SK-N-SH treated with all-trans-retinoic acid at 6 μM for 48 hours (cell line): ENCODE results near the gene DES.

Experiments
- ATAC-seq: fragments of 200-7000 bp; cut with Tn5 transposase; 3 replicates; pipeline ENCODE4 v1.9.1; 2020; ENCODE audit warnings: mild to moderate bottlenecking, moderate library complexity
- ARNTL ChIP-seq: fragments of 450-650 bp; formaldehyde crosslinking; IDR thresholded peaks from 2 replicates; pipeline ENCODE4 v1.5.0; 2020; ENCODE audit warnings: low read depth, mild to moderate bottlenecking, moderate library complexity, borderline replicate concordance
- BACH2 ChIP-seq: fragments of 250-450 bp; sonication (Bioruptor Pico); IDR thresholded peaks from 2 replicates; pipeline ENCODE4 v1.9.0; 2021; ENCODE audit warnings: mild to moderate bottlenecking, borderline replicate concordance
- CREB5 ChIP-seq: fragments of 250-450 bp; sonication (Bioruptor Pico); IDR thresholded peaks from 2 replicates; pipeline ENCODE4 v1.5.1; 2020; ENCODE audit warnings: low read depth, mild to moderate bottlenecking, moderate library complexity
- CSDC2 ChIP-seq: fragments of 250-450 bp; sonication (Bioruptor Pico); IDR thresholded peaks from 2 replicates; pipeline ENCODE4 v1.5.0; 2020; ENCODE audit warnings: mild to moderate bottlenecking, moderate library complexity
- ESRRG ChIP-seq: fragments of 250-450 bp; sonication (Bioruptor Pico); IDR thresholded peaks from 2 replicates; pipeline ENCODE4 v1.6.1; 2021; ENCODE audit warnings: mild to moderate bottlenecking
- GLIS3 ChIP-seq: fragments of 250-450 bp; sonication (Bioruptor Pico); IDR thresholded peaks from 2 replicates; pipeline ENCODE4 v1.5.0; 2020; ENCODE audit warnings: mild to moderate bottlenecking, moderate library complexity
- ISL1 ChIP-seq: fragments of 250-450 bp; sonication (Bioruptor Pico); IDR thresholded peaks from 2 replicates; pipeline ENCODE4 v2.1.2; 2022; ENCODE audit warnings: mild to moderate bottlenecking, moderate library complexity
- OSR1 ChIP-seq: fragments of 250-450 bp; sonication (Bioruptor Pico); IDR thresholded peaks from 2 replicates; pipeline ENCODE4 v1.8.0; 2022; ENCODE audit warnings: moderate library complexity, mild to moderate bottlenecking, inconsistent platforms
- PPARA ChIP-seq: fragments of 250-450 bp; sonication (Bioruptor Pico); IDR thresholded peaks from 2 replicates; pipeline ENCODE4 v1.5.0; 2020; ENCODE audit warnings: mild to moderate bottlenecking, borderline replicate concordance
- RARB ChIP-seq: fragments of 250-450 bp; sonication (Bioruptor Pico); IDR thresholded peaks from 2 replicates; pipeline ENCODE4 v1.8.0; 2021; ENCODE audit warnings: mild to moderate bottlenecking, moderate library complexity
- SNAI2 ChIP-seq: fragments of 250-450 bp; sonication (Bioruptor Pico); IDR thresholded peaks from 2 replicates; pipeline ENCODE4 v1.5.0; 2020; ENCODE audit warnings: mild to moderate bottlenecking, moderate library complexity
- TCF4 ChIP-seq: fragments of 250-450 bp; sonication (Bioruptor Pico); IDR thresholded peaks from 2 replicates; pipeline ENCODE4 v1.8.0; 2021; ENCODE audit warnings: mild to moderate bottlenecking, moderate library complexity, borderline replicate concordance
- TOX ChIP-seq: fragments of 250-450 bp; sonication (Bioruptor Pico); IDR thresholded peaks from 2 replicates; pipeline ENCODE4 v1.8.0; 2021; ENCODE audit warnings: mild to moderate bottlenecking, moderate library complexity, borderline replicate concordance
- TSHZ2 ChIP-seq: fragments of 250-450 bp; sonication (Bioruptor Pico); IDR thresholded peaks from 2 replicates; pipeline ENCODE4 v1.5.0; 2020; ENCODE audit warnings: mild to moderate bottlenecking, moderate library complexity
- ZC3H10 ChIP-seq: fragments of 250-450 bp; sonication (Bioruptor Pico); IDR thresholded peaks from 2 replicates; pipeline ENCODE4 v1.5.1; 2021; ENCODE audit warnings: mild to moderate bottlenecking, moderate library complexity
- ZFP3 ChIP-seq: fragments of 250-450 bp; sonication (Bioruptor Pico); IDR thresholded peaks from 2 replicates; pipeline ENCODE4 v1.5.0; 2020; ENCODE audit warnings: mild to moderate bottlenecking, moderate library complexity
- ZFP30 ChIP-seq: fragments of 450-650 bp; formaldehyde crosslinking; IDR thresholded peaks from 2 replicates; pipeline ENCODE4 v1.5.0; 2022; ENCODE audit warnings: mild to moderate bottlenecking, moderate library complexity
- ZNF565 ChIP-seq: fragments of 450-650 bp; formaldehyde crosslinking; conservative IDR thresholded peaks from 2 replicates; pipeline ENCODE4 v1.5.0; 2020; ENCODE audit warnings: low read depth, mild to moderate bottlenecking, moderate library complexity
- ZNF70 ChIP-seq: fragments of 450-650 bp; formaldehyde crosslinking; IDR thresholded peaks from 2 replicates; pipeline ENCODE4 v1.5.0; 2020; ENCODE audit warnings: mild to moderate bottlenecking, moderate library complexity
- ZNF8 ChIP-seq: fragments of 450-650 bp; formaldehyde crosslinking; IDR thresholded peaks from 2 replicates; pipeline ENCODE4 v1.5.0; 2020; ENCODE audit warnings: mild to moderate bottlenecking, moderate library complexity
- TF ChIP-seq, protein P1 (sequence below): fragments of 250-450 bp; sonication (Bioruptor Pico); IDR thresholded peaks from 2 replicates; pipeline ENCODE4 v1.8.0; 2021; ENCODE audit warnings: low read depth, mild to moderate bottlenecking, moderate library complexity, borderline replicate concordance
- TF ChIP-seq, protein P2 (sequence below): fragments of 250-450 bp; sonication (Bioruptor Pico); IDR thresholded peaks from 2 replicates; pipeline ENCODE4 v1.5.1; 2021; ENCODE audit warnings: mild to moderate bottlenecking, moderate library complexity

DES gene

DNA sequence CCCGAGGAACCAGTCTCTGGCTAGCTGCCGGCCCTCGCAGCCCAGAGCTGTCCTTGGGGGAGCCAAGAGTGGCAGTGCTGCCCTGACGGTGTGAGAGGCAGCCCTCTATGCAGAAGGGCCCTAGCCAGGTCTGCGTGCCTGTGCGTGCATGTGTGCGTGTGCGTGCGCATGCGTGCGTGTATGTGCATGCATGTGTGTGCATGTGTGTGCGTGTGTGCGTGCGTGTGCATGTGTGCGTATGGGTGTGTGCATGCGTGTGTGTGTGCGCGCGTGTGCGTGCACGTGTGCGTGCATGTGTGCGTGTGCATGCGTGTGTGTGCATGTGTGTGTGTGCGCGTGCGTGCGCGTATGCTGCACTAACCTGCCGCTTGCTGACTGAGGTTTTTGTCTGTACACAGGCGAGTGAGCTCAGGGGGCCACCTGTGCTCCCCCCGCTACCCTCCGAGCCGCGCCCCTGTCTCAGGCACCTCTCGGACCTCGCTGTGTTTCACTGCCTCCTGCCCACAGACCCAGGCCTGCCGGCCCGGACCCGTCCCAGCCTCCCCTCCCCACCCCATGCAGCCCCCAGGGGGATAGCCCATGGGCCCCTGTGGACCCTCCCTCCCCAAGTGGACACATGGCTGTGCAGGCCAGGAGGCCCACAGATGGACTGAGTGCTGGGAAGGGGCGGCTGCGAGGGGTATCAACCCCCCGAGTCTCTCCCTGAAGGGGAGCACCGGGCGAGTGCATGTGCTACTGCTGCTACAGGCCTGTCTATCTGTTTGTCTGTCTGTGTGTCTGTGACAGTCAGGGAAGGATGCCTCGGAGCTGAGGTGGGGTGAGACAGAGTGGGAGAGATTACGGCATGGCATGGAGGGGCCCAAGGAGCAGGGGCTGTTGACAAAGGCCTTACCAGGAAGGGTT lies 47.7 kb downstream of the DES start:
- TF ChIP-seq, protein P1, sequence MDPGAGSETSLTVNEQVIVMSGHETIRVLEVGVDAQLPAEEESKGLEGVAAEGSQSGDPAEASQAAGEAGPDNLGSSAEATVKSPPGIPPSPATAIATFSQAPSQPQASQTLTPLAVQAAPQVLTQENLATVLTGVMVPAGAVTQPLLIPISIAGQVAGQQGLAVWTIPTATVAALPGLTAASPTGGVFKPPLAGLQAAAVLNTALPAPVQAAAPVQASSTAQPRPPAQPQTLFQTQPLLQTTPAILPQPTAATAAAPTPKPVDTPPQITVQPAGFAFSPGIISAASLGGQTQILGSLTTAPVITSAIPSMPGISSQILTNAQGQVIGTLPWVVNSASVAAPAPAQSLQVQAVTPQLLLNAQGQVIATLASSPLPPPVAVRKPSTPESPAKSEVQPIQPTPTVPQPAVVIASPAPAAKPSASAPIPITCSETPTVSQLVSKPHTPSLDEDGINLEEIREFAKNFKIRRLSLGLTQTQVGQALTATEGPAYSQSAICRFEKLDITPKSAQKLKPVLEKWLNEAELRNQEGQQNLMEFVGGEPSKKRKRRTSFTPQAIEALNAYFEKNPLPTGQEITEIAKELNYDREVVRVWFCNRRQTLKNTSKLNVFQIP (CRISPR knock-in tag) = no peak
- no peak for ATAC-seq

- TF ChIP-seq ZFP30 (CRISPR knock-in tag) (no peak), TOX (CRISPR knock-in tag) (no peak), PPARA (CRISPR knock-in tag) (no peak), ISL1 (CRISPR knock-in tag) (no peak), SNAI2 (CRISPR knock-in tag) (no peak), CSDC2 (no peak), OSR1 (CRISPR knock-in tag) (no peak), ZC3H10 (no peak), TSHZ2 (CRISPR knock-in tag) (no peak), ZFP3 (no peak), ZNF565 (CRISPR knock-in tag) (no peak), RARB (CRISPR knock-in tag) (no peak), ESRRG (CRISPR knock-in tag) (no peak), TCF4 (no peak), CREB5 (CRISPR knock-in tag) (no peak), ZNF70 (no peak), GLIS3 (no peak), ZNF8 (CRISPR knock-in tag) (no peak)
- TF ChIP-seq, protein P1 (CRISPR knock-in tag) = no peak
- TF ChIP-seq, protein P2, sequence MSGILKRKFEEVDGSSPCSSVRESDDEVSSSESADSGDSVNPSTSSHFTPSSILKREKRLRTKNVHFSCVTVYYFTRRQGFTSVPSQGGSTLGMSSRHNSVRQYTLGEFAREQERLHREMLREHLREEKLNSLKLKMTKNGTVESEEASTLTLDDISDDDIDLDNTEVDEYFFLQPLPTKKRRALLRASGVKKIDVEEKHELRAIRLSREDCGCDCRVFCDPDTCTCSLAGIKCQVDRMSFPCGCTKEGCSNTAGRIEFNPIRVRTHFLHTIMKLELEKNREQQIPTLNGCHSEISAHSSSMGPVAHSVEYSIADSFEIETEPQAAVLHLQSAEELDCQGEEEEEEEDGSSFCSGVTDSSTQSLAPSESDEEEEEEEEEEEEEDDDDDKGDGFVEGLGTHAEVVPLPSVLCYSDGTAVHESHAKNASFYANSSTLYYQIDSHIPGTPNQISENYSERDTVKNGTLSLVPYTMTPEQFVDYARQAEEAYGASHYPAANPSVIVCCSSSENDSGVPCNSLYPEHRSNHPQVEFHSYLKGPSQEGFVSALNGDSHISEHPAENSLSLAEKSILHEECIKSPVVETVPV (CRISPR knock-in tag) = no peak
- no peak for ATAC-seq
Observed at GRCh38 chr2:219466816-219467735, 48.9 kb downstream of the DES start.

DNA sequence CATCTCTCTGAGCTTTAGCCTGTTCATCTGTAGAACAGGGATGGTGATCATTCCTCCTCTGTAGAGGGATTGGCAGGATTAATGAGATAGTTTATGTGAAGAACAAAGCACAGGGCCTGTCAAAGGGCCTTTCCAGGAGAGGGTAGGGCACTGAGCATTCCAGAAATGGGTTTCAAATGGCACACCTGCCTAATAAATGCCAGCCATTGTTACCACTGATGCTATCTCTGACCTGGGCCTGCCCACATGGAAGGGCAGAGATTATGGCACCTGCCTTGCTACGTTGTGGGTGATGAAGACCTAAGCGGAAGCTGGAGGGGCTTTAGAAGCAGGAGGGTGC lies 49.5 kb downstream of the DES start:
- TF ChIP-seq TCF4 (no peak), ZC3H10 (no peak), CREB5 (CRISPR knock-in tag) (no peak), BACH2 (no peak), ISL1 (CRISPR knock-in tag) (no peak), ZNF70 (no peak), ARNTL (CRISPR knock-in tag) (no peak)
- TF ChIP-seq, protein P1 (CRISPR knock-in tag) = no peak
- no peak for ATAC-seq
